AG10803 (cell line): ENCODE results near the gene C1orf210.

Experiments used
- DNase-seq: peaks from one replicate; pipeline ENCODE4 v3.0.0; 2010; ENCODE audit warnings: low read depth
- H3K4me3 ChIP-seq: 2 replicates; pipeline ENCODE4 v1.5.1; 2011; ENCODE audit warnings: mild to moderate bottlenecking, low read length, control low read depth
- CTCF ChIP-seq: conservative IDR thresholded peaks from 2 replicates; pipeline ENCODE4 v1.5.1; 2011; ENCODE audit warnings: mild to moderate bottlenecking, low read length, control low read depth, inconsistent platforms

Gene C1orf210

DNA sequence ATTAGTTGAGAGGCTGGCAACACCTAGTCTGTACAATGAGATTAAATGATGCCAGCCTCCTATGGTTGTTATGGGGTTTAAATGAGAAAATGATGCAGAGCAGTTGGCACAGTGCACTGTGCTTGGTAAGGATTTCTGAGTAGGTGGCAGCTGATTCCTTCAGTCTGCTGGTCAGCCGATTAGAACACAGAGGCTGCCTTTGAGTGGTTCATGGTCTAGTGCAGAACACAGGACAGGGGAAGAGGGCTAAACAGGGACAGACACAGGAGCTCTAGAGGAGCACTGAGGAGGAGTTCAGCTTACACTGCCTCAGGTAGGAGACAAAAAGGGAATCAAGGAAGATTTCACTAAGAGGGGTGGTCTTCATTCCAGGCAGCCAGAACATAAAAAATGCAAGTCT, 16.8 kb upstream of the C1orf210 start:
- DNase-seq, result no peak
- no peak overlapping the region for H3K4me3 ChIP-seq
- no peak for TF ChIP-seq CTCF

- DNase-seq, result no peak
- TF ChIP-seq CTCF, result no peak
- H3K4me3 ChIP-seq, result no peak within 1 kb of the TSS
Measured at GRCh38 chr1:43300378-43301094, 15.2 kb upstream of the C1orf210 start, which contains the start of gene TIE1. TSS of gene TIE1 (plus strand) at chr1:43300982. CDS start at chr1:43301072, 90 bp downstream.

- TF ChIP-seq CTCF, result no peak
- H3K4me3 ChIP-seq, result no peak overlapping the region
- DNase-seq, result no peak
Measured at GRCh38 chr1:43299101-43299500, 13.7 kb upstream of the C1orf210 start.

DNA sequence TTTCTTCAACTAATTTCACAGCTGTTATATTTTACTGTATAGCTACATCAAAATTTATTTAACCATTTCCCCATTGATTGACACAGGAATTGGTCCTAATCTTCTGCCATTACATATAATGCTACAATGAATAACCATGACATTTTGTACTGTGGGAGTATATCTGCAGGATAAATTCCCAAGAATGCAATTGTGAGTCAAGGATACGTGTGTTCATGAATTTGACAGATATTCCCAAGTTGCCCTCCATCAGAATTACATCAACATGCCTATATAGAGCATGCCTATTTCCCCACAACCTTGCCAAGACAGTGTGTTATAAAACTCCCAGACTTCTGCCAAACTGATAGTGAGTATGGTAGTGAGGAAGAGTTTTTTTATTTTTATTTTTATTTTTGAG, 12.7 kb upstream of the C1orf210 start:
- no peak for TF ChIP-seq CTCF
- no peak for DNase-seq
- no peak overlapping the region for H3K4me3 ChIP-seq

DNA sequence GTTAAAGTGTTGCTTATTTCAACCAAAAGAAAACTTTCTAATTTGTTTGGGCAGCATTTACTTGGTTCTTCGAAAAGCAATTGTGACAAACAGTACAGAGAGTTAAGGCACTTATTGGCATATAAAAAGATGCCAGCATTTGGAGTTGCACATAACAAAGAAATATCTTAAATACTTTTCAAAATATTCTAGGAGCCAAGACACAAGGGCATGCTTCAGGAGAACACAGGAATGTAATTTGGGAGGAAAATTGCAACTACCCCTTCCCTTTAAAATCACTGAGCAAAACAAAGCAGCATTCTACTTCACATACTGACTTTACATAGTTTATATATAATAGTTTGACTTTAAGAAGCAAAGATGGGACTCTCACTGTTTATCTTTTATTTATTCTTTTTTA, 10.8 kb upstream of the C1orf210 start:
- DNase-seq, result peak; percentile 42
- TF ChIP-seq CTCF, result no peak
- H3K4me3 ChIP-seq, result no peak overlapping the region

DNA sequence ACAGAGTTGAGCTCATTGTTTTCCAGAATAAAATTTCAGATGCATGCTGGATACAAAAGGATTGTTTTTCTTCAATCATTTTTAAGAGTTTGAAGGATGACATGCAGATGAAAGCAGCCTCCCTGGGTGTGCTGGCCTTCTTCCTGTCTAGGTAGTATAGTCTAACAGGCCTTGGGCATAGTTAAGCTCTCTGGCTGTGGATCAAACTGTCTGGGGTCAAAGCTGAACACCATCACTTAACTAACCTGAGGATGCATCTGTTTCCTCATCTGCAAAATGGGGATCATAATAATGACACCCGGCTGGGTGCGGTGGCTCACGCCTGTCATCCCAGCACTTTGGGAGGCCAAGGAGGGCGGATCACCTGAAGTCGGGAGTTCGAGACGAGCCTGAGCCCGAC, 9.4 kb upstream of the C1orf210 start:
- TF ChIP-seq CTCF, result no peak
- no peak for DNase-seq
- no peak overlapping the region for H3K4me3 ChIP-seq
